ENCODE data around the gene NAXD.
"Not testable (repeated sequence)": the region's sequence is repeated elsewhere in the genome, so short reads cannot be mapped to it uniquely, and the experiment has no call there.

The NAXD gene

GRCh38 chr13:110644892-110645521, 29.7 kb downstream of the NAXD start:
- DNase-seq (ENCODE audit: low read depth), result peak; percentile 76

GRCh38 chr13:110645750-110646149, 30.4 kb downstream of the NAXD start:
- DNase-seq (ENCODE audit: low read depth), result no peak

GRCh38 chr13:110646442-110647364, 31.4 kb downstream of the NAXD start:
- DNase-seq (ENCODE audit: low read depth), result no peak

DNA sequence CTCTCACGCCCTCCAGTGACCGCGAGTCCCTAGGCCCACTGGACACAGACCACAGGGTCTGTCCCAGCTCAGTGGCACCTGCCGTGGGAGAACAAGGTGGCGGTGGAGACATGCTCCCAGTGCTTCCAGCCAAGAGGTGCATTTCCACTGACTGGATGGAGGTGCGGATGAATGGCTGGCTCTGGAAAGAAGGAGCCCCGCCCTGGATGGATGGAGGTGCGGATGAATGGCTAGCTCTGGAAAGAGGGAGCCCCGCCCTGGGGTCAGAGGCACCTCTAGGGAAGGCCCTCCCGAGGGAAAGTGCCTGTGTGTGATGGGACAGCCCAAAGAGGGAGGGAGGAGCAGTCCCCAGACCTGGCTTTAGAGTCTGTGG, 32.0 kb downstream of the NAXD start:
- no peak for DNase-seq (ENCODE audit: low read depth)

DNA sequence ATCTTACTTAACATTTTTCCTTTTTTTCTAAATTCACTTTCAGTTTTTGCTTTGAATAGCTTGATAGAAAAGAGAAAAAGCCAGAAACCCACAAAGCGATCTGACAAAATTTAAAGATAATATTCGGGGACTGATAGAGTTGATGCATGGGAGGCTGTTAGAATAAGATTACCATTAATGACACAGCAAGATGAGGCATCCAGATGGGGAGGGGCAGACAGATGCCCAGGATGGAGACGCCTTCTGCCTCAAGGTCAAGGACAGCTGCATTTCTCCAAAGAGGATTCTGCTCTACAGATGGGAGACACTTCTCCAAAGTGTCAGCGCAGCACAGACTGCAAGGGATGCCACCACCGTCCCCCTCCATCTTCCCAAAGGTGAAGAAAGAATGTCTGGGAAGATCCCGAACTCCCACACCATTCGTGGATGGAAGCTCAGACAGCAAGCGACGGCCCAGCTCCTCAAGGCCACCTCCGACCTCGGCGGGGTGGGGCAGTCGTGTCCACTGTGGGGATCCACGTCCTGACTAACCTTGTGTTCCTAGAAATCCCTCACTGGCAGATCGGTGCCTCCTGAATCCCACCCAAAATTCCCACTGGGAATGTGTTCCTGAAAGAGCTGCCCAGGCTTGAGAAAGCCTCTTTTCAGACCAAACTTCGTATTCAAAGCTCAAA, 32.9 kb downstream of the NAXD start:
- no peak for DNase-seq (ENCODE audit: low read depth)

- DNase-seq (ENCODE audit: low read depth), result no peak
Measured at GRCh38 chr13:110648848-110649421, 33.6 kb downstream of the NAXD start.

- DNase-seq (ENCODE audit: low read depth), result no peak
Measured at GRCh38 chr13:110649551-110649950, 34.2 kb downstream of the NAXD start.

GRCh38 chr13:110650436-110650835, 35.1 kb downstream of the NAXD start:
- no peak for DNase-seq (ENCODE audit: low read depth)

DNA sequence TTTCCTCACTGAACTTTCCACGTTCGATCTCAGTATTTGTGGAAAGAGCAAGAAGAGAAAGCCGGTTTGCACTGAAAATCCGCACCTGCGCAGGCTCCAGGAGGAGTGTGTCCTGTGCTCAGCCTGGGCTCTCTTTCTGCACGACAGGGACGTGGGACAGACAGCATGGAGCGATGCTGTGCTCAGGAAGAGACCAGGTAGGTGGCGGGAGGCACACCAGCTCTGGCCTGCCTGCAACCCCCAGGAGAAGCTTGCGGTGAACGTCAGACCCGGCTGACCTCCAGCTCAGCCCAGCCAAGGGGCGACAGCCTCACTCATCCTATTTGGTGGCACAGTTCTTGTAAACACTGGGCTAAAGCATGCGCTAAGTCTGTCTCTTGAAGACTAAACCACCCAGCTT, 35.9 kb downstream of the NAXD start:
- DNase-seq (ENCODE audit: low read depth), result no peak

DNA sequence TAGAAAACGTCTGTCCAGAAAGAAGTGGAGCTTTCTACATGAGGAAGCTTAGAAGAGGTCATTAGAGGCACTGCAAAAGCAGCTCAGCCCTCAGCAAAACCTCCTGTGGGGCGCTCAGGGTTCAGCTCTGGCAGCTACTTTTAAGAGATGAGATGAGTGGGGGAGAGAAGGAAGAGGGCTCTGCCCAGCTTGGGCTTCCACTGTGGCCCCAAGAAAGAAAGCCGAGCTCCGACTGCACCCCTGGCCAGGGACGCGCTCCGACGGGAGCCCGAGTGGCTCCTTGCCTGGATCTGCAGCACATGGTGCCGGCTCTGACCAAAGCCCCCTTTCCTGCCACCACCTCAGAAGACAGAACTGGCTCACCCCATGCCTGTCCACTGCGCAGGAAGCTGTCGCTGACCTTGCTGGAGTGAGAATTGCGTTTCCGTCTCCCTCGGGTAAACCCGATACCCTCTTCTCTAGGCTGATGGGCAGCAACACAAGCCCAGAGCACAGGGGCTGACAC, 36.4 kb downstream of the NAXD start:
- DNase-seq (ENCODE audit: low read depth), result no peak

GRCh38 chr13:110652231-110652730, 36.9 kb downstream of the NAXD start:
- DNase-seq (ENCODE audit: low read depth), result no peak

DNA sequence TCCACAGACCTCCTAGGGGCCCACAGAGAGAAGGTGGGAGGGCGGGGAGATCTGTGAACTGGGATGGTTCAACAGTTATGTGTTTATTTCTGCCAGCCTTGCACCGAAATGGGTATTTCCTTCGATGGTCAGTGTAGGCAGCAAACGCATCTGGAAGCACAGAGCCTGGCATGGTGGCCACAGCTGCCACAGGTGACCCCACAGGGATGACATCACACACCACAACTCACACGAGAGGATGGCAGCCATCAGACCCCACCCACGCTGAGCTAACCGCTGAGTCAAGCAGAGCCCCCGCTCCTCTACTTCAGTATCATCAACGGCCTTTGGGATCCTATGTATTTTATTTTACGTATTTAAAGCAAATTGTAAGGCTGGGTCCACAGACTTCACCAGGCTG, 37.4 kb downstream of the NAXD start:
- no peak for DNase-seq (ENCODE audit: low read depth)

DNA sequence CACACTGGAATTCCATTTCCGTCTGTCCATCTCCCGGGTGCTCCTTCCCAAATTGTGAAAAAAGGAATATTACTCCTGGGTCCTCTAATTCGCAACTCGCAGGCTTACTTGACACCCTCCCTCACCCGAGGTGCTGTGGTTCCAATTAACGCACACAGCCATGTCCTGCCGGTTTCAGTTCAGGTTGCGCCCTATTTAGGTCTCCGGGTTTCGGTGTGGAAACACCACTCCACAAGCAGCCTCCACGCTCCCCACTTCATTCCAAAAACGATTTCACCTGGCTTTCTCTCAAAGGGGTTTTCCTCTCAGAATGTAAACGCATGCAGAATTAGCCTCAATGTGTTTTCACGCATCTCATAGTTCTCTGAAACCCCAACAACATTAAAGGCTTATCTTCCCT, 37.9 kb downstream of the NAXD start:
- DNase-seq (ENCODE audit: low read depth), result no peak

GRCh38 chr13:110653851-110654250, 38.5 kb downstream of the NAXD start:
- no peak for DNase-seq (ENCODE audit: low read depth)

- DNase-seq (ENCODE audit: low read depth), result no peak
Measured at GRCh38 chr13:110657196-110657595, 41.9 kb downstream of the NAXD start.

GRCh38 chr13:110658218-110658911, 43.0 kb downstream of the NAXD start:
- DNase-seq (ENCODE audit: low read depth), result not testable (repeated sequence)

GRCh38 chr13:110661256-110661655, 45.9 kb downstream of the NAXD start:
- DNase-seq (ENCODE audit: low read depth), result peak; percentile 44

- no peak for DNase-seq (ENCODE audit: low read depth)
Measured at GRCh38 chr13:110662091-110662490, 46.7 kb downstream of the NAXD start.

- no peak for DNase-seq (ENCODE audit: low read depth)
Measured at GRCh38 chr13:110662777-110663443, 47.6 kb downstream of the NAXD start.

DNA sequence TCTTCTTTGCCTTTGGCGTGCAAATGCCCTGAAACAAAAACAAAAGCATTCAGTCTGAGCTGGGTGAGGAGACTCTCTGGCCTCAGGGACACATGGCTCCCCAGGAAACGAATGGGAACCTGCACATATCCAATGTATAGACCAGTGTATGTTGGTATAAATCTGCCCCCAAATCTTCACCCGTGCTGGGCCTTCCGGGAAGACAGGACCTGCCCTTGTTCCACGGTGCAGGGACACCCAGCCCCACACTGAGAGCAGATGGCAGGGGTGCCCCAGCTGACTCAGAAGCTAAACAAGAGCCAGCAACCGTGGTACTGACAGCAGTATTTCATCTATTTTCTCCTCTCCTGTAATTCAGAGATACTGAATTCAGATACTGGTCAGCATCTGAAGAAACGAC, 48.1 kb downstream of the NAXD start:
- no peak for DNase-seq (ENCODE audit: low read depth)

DNA sequence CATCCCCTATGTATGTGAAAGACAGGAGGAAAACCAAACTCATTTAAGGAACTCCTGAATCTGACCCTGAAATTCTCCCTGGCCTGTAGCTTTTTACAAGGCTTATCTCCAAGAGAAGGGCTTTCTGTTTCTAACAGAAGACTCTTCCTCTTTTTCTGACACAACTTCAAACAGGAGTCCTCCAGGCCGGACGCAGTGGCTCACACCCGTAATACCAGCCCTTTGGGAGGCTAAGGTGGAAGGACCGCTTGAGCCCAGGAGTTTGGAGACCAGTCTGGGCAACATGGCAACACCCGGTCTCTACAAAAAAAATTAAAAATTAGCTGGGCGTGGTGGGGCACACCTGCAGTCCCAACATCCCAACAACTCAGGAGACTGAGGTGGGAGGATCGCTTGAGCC, 48.7 kb downstream of the NAXD start:
- DNase-seq (ENCODE audit: low read depth), result no peak
